Body of pancreas (tissue), 4 donors: ENCODE measurements around the gene BCO1.

Source experiments
- POLR2A ChIP-seq, 3 donors: fragments of 450-650 bp; IDR thresholded peaks; one replicate each; pipeline ENCODE4 v1.6.1; 2016; ENCODE audit warnings: antibody characterized with exemption in 3 of 3, mild to moderate bottlenecking in 2 of 3
- TF ChIP-seq, protein P1 (sequence below), 7 experiments: fragments of 450-650 bp in 4 of 7; fragments of 200-600 bp in 3 of 7; sonication (generic) in 3 of 7; IDR thresholded peaks; one replicate each; pipeline ENCODE4 v1.5.1; 2016 to 2019; ENCODE audit warnings: antibody characterized with exemption in 7 of 7

DNA sequence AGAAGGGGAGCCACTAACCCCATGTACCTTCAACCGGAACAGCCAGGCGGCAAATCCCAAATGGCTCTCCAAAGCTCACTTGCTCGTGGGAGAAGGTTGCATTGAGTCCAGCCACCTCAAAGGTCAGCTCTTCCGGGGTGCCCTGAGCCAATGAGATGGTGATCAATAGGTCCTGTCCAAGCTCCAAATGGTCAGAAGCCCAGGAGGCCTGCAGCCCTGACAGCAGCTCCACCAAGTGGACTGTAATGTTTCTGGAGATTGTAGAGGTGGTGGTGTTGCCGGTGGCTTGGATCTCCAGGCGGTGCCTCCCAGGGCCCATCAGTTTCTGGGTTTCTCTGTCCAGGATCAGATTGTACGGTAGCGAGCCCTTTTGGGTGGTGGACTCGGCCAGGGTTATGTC lies 39.9 kb upstream of the BCO1 start:
- TF ChIP-seq, protein P1, sequence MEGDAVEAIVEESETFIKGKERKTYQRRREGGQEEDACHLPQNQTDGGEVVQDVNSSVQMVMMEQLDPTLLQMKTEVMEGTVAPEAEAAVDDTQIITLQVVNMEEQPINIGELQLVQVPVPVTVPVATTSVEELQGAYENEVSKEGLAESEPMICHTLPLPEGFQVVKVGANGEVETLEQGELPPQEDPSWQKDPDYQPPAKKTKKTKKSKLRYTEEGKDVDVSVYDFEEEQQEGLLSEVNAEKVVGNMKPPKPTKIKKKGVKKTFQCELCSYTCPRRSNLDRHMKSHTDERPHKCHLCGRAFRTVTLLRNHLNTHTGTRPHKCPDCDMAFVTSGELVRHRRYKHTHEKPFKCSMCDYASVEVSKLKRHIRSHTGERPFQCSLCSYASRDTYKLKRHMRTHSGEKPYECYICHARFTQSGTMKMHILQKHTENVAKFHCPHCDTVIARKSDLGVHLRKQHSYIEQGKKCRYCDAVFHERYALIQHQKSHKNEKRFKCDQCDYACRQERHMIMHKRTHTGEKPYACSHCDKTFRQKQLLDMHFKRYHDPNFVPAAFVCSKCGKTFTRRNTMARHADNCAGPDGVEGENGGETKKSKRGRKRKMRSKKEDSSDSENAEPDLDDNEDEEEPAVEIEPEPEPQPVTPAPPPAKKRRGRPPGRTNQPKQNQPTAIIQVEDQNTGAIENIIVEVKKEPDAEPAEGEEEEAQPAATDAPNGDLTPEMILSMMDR (IDR thresholded peaks at IDR 0.05) = no peak
- no peak for TF ChIP-seq POLR2A (IDR thresholded peaks at IDR 0.05)
